ENCODE data around the gene CLIP4.

Gene CLIP4

GRCh38 chr2:29222381-29223179, 107.4 kb downstream of the CLIP4 start:
- DNase-seq (ENCODE audit: low spot score) = no peak

- DNase-seq (ENCODE audit: low spot score) = no peak
These were observed 108.0 kb downstream of the CLIP4 start for GRCh38 chr2:29223257-29223656.

GRCh38 chr2:29223851-29224692, 108.9 kb downstream of the CLIP4 start:
- DNase-seq (ENCODE audit: low spot score) = no peak

- no peak for DNase-seq (ENCODE audit: low spot score)
These were observed 109.7 kb downstream of the CLIP4 start for GRCh38 chr2:29224693-29225551.

GRCh38 chr2:29225814-29226213, 110.6 kb downstream of the CLIP4 start:
- no peak for DNase-seq (ENCODE audit: low spot score)

- no peak for DNase-seq (ENCODE audit: low spot score)
These were observed 111.2 kb downstream of the CLIP4 start for GRCh38 chr2:29226375-29226774.

- DNase-seq (ENCODE audit: low spot score) = no peak
These were observed 111.6 kb downstream of the CLIP4 start for GRCh38 chr2:29226808-29227207.

GRCh38 chr2:29227935-29228675, 112.9 kb downstream of the CLIP4 start:
- no peak for DNase-seq (ENCODE audit: low spot score)

GRCh38 chr2:29228947-29229346, 113.7 kb downstream of the CLIP4 start:
- DNase-seq (ENCODE audit: low spot score) = no peak

GRCh38 chr2:29229640-29230039, 114.4 kb downstream of the CLIP4 start:
- DNase-seq (ENCODE audit: low spot score) = no peak

GRCh38 chr2:29232041-29232440, 116.8 kb downstream of the CLIP4 start:
- no peak for DNase-seq (ENCODE audit: low spot score)

- no peak for DNase-seq (ENCODE audit: low spot score)
These were observed 118.2 kb downstream of the CLIP4 start for GRCh38 chr2:29233428-29233827.

- no peak for DNase-seq (ENCODE audit: low spot score)
These were observed 120.2 kb downstream of the CLIP4 start for GRCh38 chr2:29235411-29235810.

GRCh38 chr2:29236074-29236473, 120.9 kb downstream of the CLIP4 start:
- DNase-seq (ENCODE audit: low spot score) = no peak

GRCh38 chr2:29238497-29238896, 123.3 kb downstream of the CLIP4 start:
- DNase-seq (ENCODE audit: low spot score) = no peak

Measured in ecto neural progenitor cell (in vitro differentiated cells).